ENCODE results near the gene KRTAP7-1.

DNA sequence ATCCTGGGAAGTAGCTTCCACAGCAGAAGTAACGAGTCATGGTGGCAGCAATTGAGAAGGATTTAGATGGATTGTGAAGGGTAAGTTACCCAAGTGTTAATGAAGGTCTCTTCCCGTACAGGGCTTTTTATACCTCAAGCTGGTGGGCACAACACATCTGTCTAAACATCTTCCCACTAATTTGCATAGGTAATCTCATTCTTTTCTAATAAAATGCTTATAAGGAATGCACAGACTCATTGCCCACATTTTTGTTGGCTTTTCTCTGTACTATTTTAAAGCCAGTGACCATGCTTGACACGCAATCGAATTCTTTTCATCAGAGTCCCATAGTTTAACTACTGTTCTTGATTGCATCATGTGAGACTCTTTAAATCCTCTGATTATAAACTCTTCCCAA, at the start of gene KRTAP7-1:
- TF ChIP-seq, protein P1, sequence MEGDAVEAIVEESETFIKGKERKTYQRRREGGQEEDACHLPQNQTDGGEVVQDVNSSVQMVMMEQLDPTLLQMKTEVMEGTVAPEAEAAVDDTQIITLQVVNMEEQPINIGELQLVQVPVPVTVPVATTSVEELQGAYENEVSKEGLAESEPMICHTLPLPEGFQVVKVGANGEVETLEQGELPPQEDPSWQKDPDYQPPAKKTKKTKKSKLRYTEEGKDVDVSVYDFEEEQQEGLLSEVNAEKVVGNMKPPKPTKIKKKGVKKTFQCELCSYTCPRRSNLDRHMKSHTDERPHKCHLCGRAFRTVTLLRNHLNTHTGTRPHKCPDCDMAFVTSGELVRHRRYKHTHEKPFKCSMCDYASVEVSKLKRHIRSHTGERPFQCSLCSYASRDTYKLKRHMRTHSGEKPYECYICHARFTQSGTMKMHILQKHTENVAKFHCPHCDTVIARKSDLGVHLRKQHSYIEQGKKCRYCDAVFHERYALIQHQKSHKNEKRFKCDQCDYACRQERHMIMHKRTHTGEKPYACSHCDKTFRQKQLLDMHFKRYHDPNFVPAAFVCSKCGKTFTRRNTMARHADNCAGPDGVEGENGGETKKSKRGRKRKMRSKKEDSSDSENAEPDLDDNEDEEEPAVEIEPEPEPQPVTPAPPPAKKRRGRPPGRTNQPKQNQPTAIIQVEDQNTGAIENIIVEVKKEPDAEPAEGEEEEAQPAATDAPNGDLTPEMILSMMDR (IDR thresholded peaks at IDR 0.05; ENCODE audit: poor library complexity) = no peak
- no peak for TF ChIP-seq EZH2 (IDR thresholded peaks at IDR 0.05; ENCODE audit: borderline replicate concordance)
- TF ChIP-seq EZH2phosphoT487 (IDR thresholded peaks at IDR 0.05; ENCODE audit: low read depth, severe bottlenecking, unreplicated experiment) = no peak
